Esophagus muscularis mucosa (tissue), 4 donors: ENCODE results near the gene SIK2. TPM values are rescaled to one million over a fixed set of nuclear protein-coding genes. Genes with fewer than 3 reads are reported as not detected.

ENCODE experiments used
- DNase-seq: peaks from one replicate; pipeline ENCODE4 v3.0.0-alpha.2; 2017; ENCODE audit errors: extremely low spot score
- H3K27ac ChIP-seq, 4 donors: fragments of 200-600 bp; sonication (generic); replicated peaks in 1 of 4; 1 replicate in 3 of 4; 2 replicates in 1 of 4; pipeline ENCODE4 v1.5.1; 2016 to 2019; ENCODE audit warnings: mild to moderate bottlenecking in 1 of 4
- H3K27me3 ChIP-seq, 4 donors: fragments of 200-600 bp; sonication (generic); one replicate each; pipeline versions ENCODE4 v1.5.1 to v1.6.0; 2016 to 2019
- H3K36me3 ChIP-seq, 4 donors: fragments of 200-600 bp; sonication (generic); one replicate each; pipeline ENCODE4 v1.5.1; 2016 to 2019
- H3K4me1 ChIP-seq, 4 donors: fragments of 200-600 bp; sonication (generic); one replicate each; pipeline ENCODE4 v1.5.1; 2016 to 2019
- H3K4me3 ChIP-seq, 4 donors: fragments of 200-600 bp; sonication (generic); 1 replicate in 2 of 4; 2 replicates in 2 of 4; pipeline ENCODE4 v1.5.1; 2016 to 2019; ENCODE audit warnings: mild to moderate bottlenecking in 4 of 4, moderate library complexity in 1 of 4
- H3K9me3 ChIP-seq, 4 donors: fragments of 200-600 bp; sonication (generic); 1 replicate in 3 of 4; 2 replicates in 1 of 4; pipeline ENCODE4 v1.5.1; 2016 to 2019
- CTCF ChIP-seq, 3 experiments: fragments of 200-600 bp in 2 of 3; fragments of 450-650 bp in 1 of 3; sonication (generic) in 2 of 3; IDR thresholded peaks; one replicate each; pipeline ENCODE4 v1.5.1; 2017 to 2019; ENCODE audit warnings: antibody characterized with exemption in 3 of 3, mild to moderate bottlenecking in 2 of 3, moderate library complexity in 1 of 3
- EP300 ChIP-seq: sonication (generic); formaldehyde crosslinking; IDR thresholded peaks from one replicate; pipeline ENCODE4 v1.6.1; 2017; ENCODE audit warnings: antibody characterized with exemption
- POLR2A ChIP-seq: fragments of 450-650 bp; IDR thresholded peaks from one replicate; pipeline ENCODE4 v1.6.1; 2017; ENCODE audit warnings: antibody characterized with exemption, moderate library complexity, mild to moderate bottlenecking, low read depth
- POLR2AphosphoS5 ChIP-seq, 2 donors: sonication (generic); formaldehyde crosslinking; IDR thresholded peaks; one replicate each; pipeline ENCODE4 v1.6.1; 2017; ENCODE audit warnings: antibody characterized with exemption in 2 of 2
- WGBS: methylation state at CpG from one replicate; pipeline ENCODE4 v1.1.5; 2018; 5-methylcytosine and 5-hydroxymethylcytosine counted together
- intact Hi-C: fragments of 100-400 bp; cut with DNase I; formaldehyde crosslinking; loops from one replicate; pipeline ENCODE4 v1.15.1; 2023
- total RNA-seq, 4 donors: library from RNA; depleted of rRNA; stranded (reverse); fragments of >200 nt; gene quantifications; one replicate each; pipeline versions ENCODE4 v1.1.0 to v1.2.1, GENCODE V29; 2016

SIK2 gene
- total RNA-seq, 4 donors from 2014 or later, result 14.5 to 22.1 (median 17.4) TPM

DNA sequence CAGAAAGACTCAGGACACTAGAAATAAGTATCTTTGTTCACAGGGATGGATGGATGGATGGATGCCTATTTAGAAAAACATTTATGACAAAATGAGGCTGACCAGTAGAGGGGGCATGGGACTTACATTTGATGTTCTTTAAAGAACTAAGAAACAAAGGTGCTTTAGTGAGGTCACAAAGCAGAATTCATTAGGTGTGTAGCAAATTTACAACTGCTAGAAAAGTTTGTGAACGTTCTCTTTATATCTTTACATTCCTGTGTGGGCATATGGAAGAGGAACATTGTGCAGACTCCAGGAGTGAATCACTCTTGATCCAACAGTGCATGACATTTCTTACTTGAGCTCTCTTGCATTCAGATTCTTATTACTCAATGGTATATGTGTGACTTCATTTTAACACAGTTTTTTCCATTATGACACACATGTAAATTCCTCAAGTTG, 15.8 kb upstream of the SIK2 start:
- no peak for TF ChIP-seq POLR2AphosphoS5 (IDR thresholded peaks at IDR 0.05)
- peak; percentile 47 to 61 (median 57) for TF ChIP-seq CTCF (IDR thresholded peaks at IDR 0.05)

GRCh38 chr11:111589114-111589513, 13.1 kb upstream of the SIK2 start:
- H3K27ac ChIP-seq, result no peak overlapping the region
- H3K27me3 ChIP-seq, result no peaks in the 10 kb centered on the region
- intact Hi-C loops, result loop anchor here (5.0 kb wide), 1 partner anchor 253 kb away; no protein-coding TSS in a partner anchor

More for the DNA sequence above, 15.8 kb upstream of the SIK2 start:
- H3K36me3 ChIP-seq, result no peaks in the 10 kb centered on the region
- intact Hi-C loops, result loop anchor here (5.0 kb wide), 1 partner anchor 256 kb away; no protein-coding TSS in a partner anchor
- peaks cover 0 to 26% (median 22%) of the 10 kb centered on the region in 4 donors for H3K4me1 ChIP-seq
- H3K4me3 ChIP-seq, result no peak overlapping the region
- no peak overlapping the region for H3K27ac ChIP-seq
- no peaks in the 10 kb centered on the region for H3K27me3 ChIP-seq
- H3K9me3 ChIP-seq, result no peaks in the 10 kb centered on the region
- DNase-seq, result no peak
- 13% methylated on average over 1 of the region's 1 CpG for WGBS

GRCh38 chr11:111589886-111590499, 12.3 kb upstream of the SIK2 start:
- peaks cover 0 to 17% (median 13%) of the 10 kb centered on the region in 4 donors for H3K4me1 ChIP-seq
- no peaks in the 10 kb centered on the region for H3K27me3 ChIP-seq
- H3K4me3 ChIP-seq, result no peak overlapping the region
- TF ChIP-seq CTCF (IDR thresholded peaks at IDR 0.05) (no peak), POLR2AphosphoS5 (IDR thresholded peaks at IDR 0.05) (no peak), POLR2A (no peak)
- no peaks in the 10 kb centered on the region for H3K9me3 ChIP-seq
- intact Hi-C loops, result loop anchor here (5.0 kb wide), 1 partner anchor 252 kb away; no protein-coding TSS in a partner anchor
- no peaks in the 10 kb centered on the region for H3K36me3 ChIP-seq
- H3K27ac ChIP-seq, result peak overlapping the region in 1 of 4 donors; percentile 10
- no peak for DNase-seq
- WGBS, result 62% methylated on average over 5 of the region's 5 CpGs

More at GRCh38 chr11:111589114-111589513, 13.1 kb upstream of the SIK2 start:
- 83% methylated on average over 2 of the region's 2 CpGs for WGBS
- H3K4me3 ChIP-seq, result no peak overlapping the region
- no peak for DNase-seq
- H3K9me3 ChIP-seq, result no peaks in the 10 kb centered on the region
- no peaks in the 10 kb centered on the region for H3K36me3 ChIP-seq
- H3K4me1 ChIP-seq, result peaks cover 0 to 17% (median 13%) of the 10 kb centered on the region in 4 donors
- TF ChIP-seq EP300 (no peak), CTCF (IDR thresholded peaks at IDR 0.05) (no peak), POLR2A (no peak), POLR2AphosphoS5 (IDR thresholded peaks at IDR 0.05) (no peak)

- Histone ChIP-seq H3K36me3 (no peaks in the 10 kb centered on the region), H3K4me3 (no peak overlapping the region), H3K27me3 (no peaks in the 10 kb centered on the region), H3K27ac (no peak overlapping the region), H3K9me3 (no peaks in the 10 kb centered on the region), H3K4me1 (peaks cover 0 to 17% (median 13%) of the 10 kb centered on the region in 4 donors)
- intact Hi-C loops, result no loop called here
- no peak for DNase-seq
- no peak for TF ChIP-seq EP300
- TF ChIP-seq POLR2A, result no peak
- no peak for TF ChIP-seq CTCF (IDR thresholded peaks at IDR 0.05)
- TF ChIP-seq POLR2AphosphoS5 (IDR thresholded peaks at IDR 0.05), result no peak
- 85% methylated on average over 4 of the region's 4 CpGs for WGBS
These were observed 10.9 kb upstream of the SIK2 start for GRCh38 chr11:111591187-111591960.
